Upper lobe of right lung (tissue), 1 donor: Measurements from ENCODE around the gene ERC1. TPM values are rescaled to one million over a fixed set of nuclear protein-coding genes. Genes with fewer than 3 reads are reported as not detected.

Experiments
- ATAC-seq: fragments of 200-7000 bp; cut with Tn5 transposase; one replicate; pipeline ENCODE4 v1.9.1; 2020; ENCODE audit warnings: mild to moderate bottlenecking, moderate library complexity
- DNase-seq: peaks from one replicate; pipeline ENCODE4 v3.0.0-alpha.2; 2020
- H3K27ac ChIP-seq: fragments of 200-600 bp; one replicate; pipeline ENCODE4 v1.8.0; 2022
- H3K27me3 ChIP-seq: fragments of 200-600 bp; one replicate; pipeline ENCODE4 v1.8.0; 2022; ENCODE audit warnings: mild to moderate bottlenecking
- H3K36me3 ChIP-seq: fragments of 200-600 bp; one replicate; pipeline ENCODE4 v1.8.0; 2022
- H3K4me1 ChIP-seq: fragments of 200-600 bp; one replicate; pipeline ENCODE4 v1.8.0; 2022
- H3K4me3 ChIP-seq: fragments of 200-600 bp; one replicate; pipeline ENCODE4 v1.8.0; 2022; ENCODE audit warnings: mild to moderate bottlenecking
- H3K9me3 ChIP-seq: fragments of 200-600 bp; one replicate; pipeline ENCODE4 v1.8.0; 2022
- intact Hi-C: fragments of 100-400 bp; cut with DNase I; formaldehyde crosslinking; loops from one replicate; pipeline ENCODE4 v1.11.0; 2022
- total RNA-seq: library from RNA; stranded (reverse); fragmentation: NEBNext Ultra II Directional; extraction: Animal tissue kit (Norgen Biotek cat#: 25700); gene quantifications from one replicate; pipeline ENCODE4 v1.2.1, GENCODE V29; 2021
- TF ChIP-seq, protein P1 (sequence below): fragments of 200-600 bp; IDR thresholded peaks from one replicate; pipeline ENCODE4 v1.8.0; 2022; ENCODE audit warnings: antibody characterized with exemption
- donor health status: DM: no; HTN: yes; CAD: no; lungs with severe emphysema.

ERC1 gene
- total RNA-seq, 1 donor from 2014 or later = 54.3 TPM

DNA sequence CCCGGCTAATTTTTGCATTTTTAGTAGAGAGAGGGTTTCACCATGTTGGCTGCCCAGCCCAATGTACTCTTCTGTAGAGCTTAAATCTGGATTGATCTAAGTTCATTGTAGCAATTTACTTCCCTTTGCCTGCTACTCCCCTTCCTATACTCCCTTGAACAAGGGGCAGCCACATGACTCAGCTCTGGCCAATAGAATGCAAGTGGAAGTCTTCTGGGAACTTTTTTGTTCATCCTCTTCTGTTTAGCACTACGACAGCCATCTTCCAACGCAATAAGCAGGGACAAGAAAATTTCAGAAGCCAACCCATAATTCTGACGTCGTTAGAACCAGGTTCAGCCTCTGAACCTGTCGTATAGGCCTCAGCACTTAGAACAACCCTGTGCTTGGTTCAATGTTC, 35.1 kb upstream of the ERC1 start:
- H3K27ac ChIP-seq = no peak overlapping the region
- no peaks in the 10 kb centered on the region for H3K4me1 ChIP-seq
- TF ChIP-seq, protein P1, sequence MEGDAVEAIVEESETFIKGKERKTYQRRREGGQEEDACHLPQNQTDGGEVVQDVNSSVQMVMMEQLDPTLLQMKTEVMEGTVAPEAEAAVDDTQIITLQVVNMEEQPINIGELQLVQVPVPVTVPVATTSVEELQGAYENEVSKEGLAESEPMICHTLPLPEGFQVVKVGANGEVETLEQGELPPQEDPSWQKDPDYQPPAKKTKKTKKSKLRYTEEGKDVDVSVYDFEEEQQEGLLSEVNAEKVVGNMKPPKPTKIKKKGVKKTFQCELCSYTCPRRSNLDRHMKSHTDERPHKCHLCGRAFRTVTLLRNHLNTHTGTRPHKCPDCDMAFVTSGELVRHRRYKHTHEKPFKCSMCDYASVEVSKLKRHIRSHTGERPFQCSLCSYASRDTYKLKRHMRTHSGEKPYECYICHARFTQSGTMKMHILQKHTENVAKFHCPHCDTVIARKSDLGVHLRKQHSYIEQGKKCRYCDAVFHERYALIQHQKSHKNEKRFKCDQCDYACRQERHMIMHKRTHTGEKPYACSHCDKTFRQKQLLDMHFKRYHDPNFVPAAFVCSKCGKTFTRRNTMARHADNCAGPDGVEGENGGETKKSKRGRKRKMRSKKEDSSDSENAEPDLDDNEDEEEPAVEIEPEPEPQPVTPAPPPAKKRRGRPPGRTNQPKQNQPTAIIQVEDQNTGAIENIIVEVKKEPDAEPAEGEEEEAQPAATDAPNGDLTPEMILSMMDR = no peak
- H3K4me3 ChIP-seq = no peak overlapping the region
- H3K36me3 ChIP-seq = no peaks in the 10 kb centered on the region
- ATAC-seq (no peak), DNase-seq (no peak)
- H3K9me3 ChIP-seq = no peaks in the 10 kb centered on the region
- intact Hi-C loops = no loop called here
- H3K27me3 ChIP-seq = no peaks in the 10 kb centered on the region

DNA sequence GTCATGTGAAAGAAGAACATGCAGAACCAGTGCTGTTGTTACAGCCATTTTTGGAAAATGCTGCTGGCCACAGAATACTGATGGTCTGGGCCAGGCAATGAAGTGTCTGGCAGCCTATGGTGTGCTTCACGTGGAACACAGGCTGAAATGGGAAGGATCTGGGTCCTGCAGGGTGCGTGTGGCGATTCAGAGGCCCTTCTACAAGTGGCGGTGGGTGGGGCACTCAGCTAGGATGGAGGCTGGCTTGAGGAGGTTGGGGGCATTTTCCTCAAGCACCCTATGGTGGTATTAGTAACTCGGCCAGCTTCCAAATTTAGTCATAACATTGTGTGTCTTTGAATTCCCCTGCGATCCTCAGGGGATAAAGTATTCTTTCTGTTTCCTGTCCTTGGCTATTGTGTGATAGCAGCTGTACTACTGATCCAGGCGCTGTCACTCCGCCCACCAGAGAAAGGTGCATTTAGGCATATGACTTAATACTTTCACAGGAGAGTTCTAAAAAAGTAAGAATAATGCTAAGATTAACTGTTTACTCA, 32.4 kb upstream of the ERC1 start:
- no peaks in the 10 kb centered on the region for H3K9me3 ChIP-seq
- TF ChIP-seq, protein P1 = no peak
- no peaks in the 10 kb centered on the region for H3K4me1 ChIP-seq
- no peak overlapping the region for H3K4me3 ChIP-seq
- intact Hi-C loops = no loop called here
- DNase-seq (no peak), ATAC-seq (peak; percentile 24)
- no peaks in the 10 kb centered on the region for H3K36me3 ChIP-seq
- H3K27me3 ChIP-seq = no peaks in the 10 kb centered on the region
- H3K27ac ChIP-seq = no peak overlapping the region

DNA sequence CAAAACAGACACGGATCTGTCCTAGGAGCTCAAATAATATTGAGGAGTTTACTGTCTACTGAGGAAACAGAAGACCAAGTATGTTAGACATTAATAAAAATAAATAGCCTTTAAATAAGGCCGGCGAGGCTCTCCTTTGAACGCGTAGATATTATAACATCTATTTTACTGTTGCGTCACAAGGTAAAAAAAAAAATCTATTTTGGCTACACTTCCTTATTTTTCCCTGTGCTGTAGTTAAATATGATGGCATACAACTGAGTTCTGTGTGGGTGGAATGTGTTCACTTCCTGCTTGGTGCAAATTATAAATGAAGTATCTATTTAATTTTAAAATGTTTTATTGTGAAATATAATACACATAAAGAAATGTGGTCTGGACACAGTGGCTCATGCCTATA, 24.3 kb upstream of the ERC1 start:
- no peak overlapping the region for H3K4me3 ChIP-seq
- no peak for DNase-seq
- ATAC-seq = no peak
- H3K27me3 ChIP-seq = no peaks in the 10 kb centered on the region
- intact Hi-C loops = no loop called here
- TF ChIP-seq, protein P1 = no peak
- no peaks in the 10 kb centered on the region for H3K36me3 ChIP-seq
- H3K4me1 ChIP-seq = no peaks in the 10 kb centered on the region
- no peak overlapping the region for H3K27ac ChIP-seq
- no peaks in the 10 kb centered on the region for H3K9me3 ChIP-seq

GRCh38 chr12:967641-968040, 23.4 kb upstream of the ERC1 start:
- Histone ChIP-seq H3K4me3 (no peak overlapping the region), H3K27ac (no peak overlapping the region), H3K36me3 (no peaks in the 10 kb centered on the region), H3K9me3 (no peaks in the 10 kb centered on the region), H3K4me1 (no peaks in the 10 kb centered on the region), H3K27me3 (no peaks in the 10 kb centered on the region)
- TF ChIP-seq, protein P1 = no peak
- ATAC-seq (no peak), DNase-seq (no peak)
- intact Hi-C loops = no loop called here

GRCh38 chr12:968545-968944, 22.5 kb upstream of the ERC1 start:
- no peak overlapping the region for H3K4me3 ChIP-seq
- TF ChIP-seq, protein P1 = no peak
- DNase-seq = no peak

DNA sequence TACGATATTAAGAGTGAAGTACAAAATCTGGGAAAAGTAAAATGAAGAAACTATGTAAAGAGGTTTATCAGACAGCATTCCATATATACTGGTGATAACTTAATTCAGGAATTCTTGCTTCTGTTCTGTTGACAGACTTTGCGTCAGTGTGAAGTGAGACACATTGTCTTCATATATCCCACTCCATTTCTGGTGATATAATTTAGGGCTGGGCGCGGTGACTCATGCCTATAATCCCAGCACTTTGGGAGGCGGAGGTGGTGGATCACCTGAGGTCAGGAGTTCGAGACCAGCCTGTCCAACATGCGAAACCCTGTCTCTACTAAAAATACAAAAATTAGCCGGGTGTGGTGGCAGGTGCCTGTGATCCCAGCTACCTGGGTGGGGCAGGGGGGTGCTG, 21.2 kb upstream of the ERC1 start:
- ATAC-seq (no peak), DNase-seq (no peak)
- Histone ChIP-seq H3K4me3 (no peak overlapping the region), H3K27me3 (no peaks in the 10 kb centered on the region), H3K9me3 (no peaks in the 10 kb centered on the region), H3K36me3 (no peaks in the 10 kb centered on the region), H3K4me1 (no peaks in the 10 kb centered on the region), H3K27ac (no peak overlapping the region)
- intact Hi-C loops = no loop called here
- TF ChIP-seq, protein P1 = no peak

More at GRCh38 chr12:968545-968944, 22.5 kb upstream of the ERC1 start:
- no peaks in the 10 kb centered on the region for H3K9me3 ChIP-seq
- H3K27me3 ChIP-seq = no peaks in the 10 kb centered on the region
- no peak for ATAC-seq
- no peaks in the 10 kb centered on the region for H3K4me1 ChIP-seq
- intact Hi-C loops = no loop called here
- H3K27ac ChIP-seq = no peak overlapping the region
- no peaks in the 10 kb centered on the region for H3K36me3 ChIP-seq
